NCI-H2029 (cell line): Measurements from ENCODE around the gene HNRNPLL.

ENCODE experiments used
- DNase-seq: peaks from one replicate; lab custom pipeline; 2025; lab: John Stamatoyannopoulos, UW

The HNRNPLL gene

GRCh38 chr2:38528008-38528442 lies 74.7 kb downstream of the HNRNPLL start:
- no peak for DNase-seq

GRCh38 chr2:38527338-38528007 lies 75.3 kb downstream of the HNRNPLL start:
- no peak for DNase-seq

- DNase-seq, result no peak
Measured at GRCh38 chr2:38526195-38526594, 76.5 kb downstream of the HNRNPLL start.

- no peak for DNase-seq
Measured at GRCh38 chr2:38524580-38524979, 78.1 kb downstream of the HNRNPLL start.

- no peak for DNase-seq
Measured at GRCh38 chr2:38523728-38524437, 78.8 kb downstream of the HNRNPLL start.

- DNase-seq, result peak; percentile 1
Measured at GRCh38 chr2:38522754-38523349, 79.9 kb downstream of the HNRNPLL start.

GRCh38 chr2:38521835-38522234 lies 80.9 kb downstream of the HNRNPLL start:
- DNase-seq, result no peak

GRCh38 chr2:38517284-38517683 lies 85.4 kb downstream of the HNRNPLL start:
- DNase-seq, result no peak

GRCh38 chr2:38516526-38516925 lies 86.2 kb downstream of the HNRNPLL start:
- DNase-seq, result no peak

- DNase-seq, result no peak
Measured at GRCh38 chr2:38516122-38516521, 86.6 kb downstream of the HNRNPLL start.

- no peak for DNase-seq
Measured at GRCh38 chr2:38515155-38516074, 87.3 kb downstream of the HNRNPLL start.

- no peak for DNase-seq
Measured at GRCh38 chr2:38514603-38515154, 88.0 kb downstream of the HNRNPLL start.

GRCh38 chr2:38512211-38512610 lies 90.5 kb downstream of the HNRNPLL start:
- no peak for DNase-seq
